Activated T-cell treated with anti-CD3 and anti-CD28 coated beads, Interleukin-2, amount 50 U/mL, for 1 hour (primary cell): Measurements from ENCODE around the gene HOXA11.

Experiments
- DNase-seq: peaks from one replicate; pipeline ENCODE4 v3.0.0-alpha.2; 2020

The HOXA11 gene

GRCh38 chr7:27144781-27145164 is 40.3 kb downstream of the HOXA11 start:
- DNase-seq, result no peak

GRCh38 chr7:27143950-27144780 is 40.9 kb downstream of the HOXA11 start:
- DNase-seq, result no peak

- no peak for DNase-seq
Measured at GRCh38 chr7:27143023-27143949, 41.7 kb downstream of the HOXA11 start, which contains the start of gene HOXA5. HOXA5 (minus strand) TSS chr7:27143681; CDS start chr7:27143607, 74 bp downstream.

- DNase-seq, result no peak
Measured at GRCh38 chr7:27142580-27143022, 42.4 kb downstream of the HOXA11 start.

- no peak for DNase-seq
Measured at GRCh38 chr7:27141923-27142579, 43.0 kb downstream of the HOXA11 start.

- DNase-seq, result no peak
Measured at GRCh38 chr7:27141137-27141922, 43.7 kb downstream of the HOXA11 start.

- no peak for DNase-seq
Measured at GRCh38 chr7:27140126-27140857, 44.7 kb downstream of the HOXA11 start.

- no peak for DNase-seq
Measured at GRCh38 chr7:27139334-27140125, 45.5 kb downstream of the HOXA11 start.

- no peak for DNase-seq
Measured at GRCh38 chr7:27138985-27139333, 46.1 kb downstream of the HOXA11 start.

GRCh38 chr7:27138472-27138871 is 46.6 kb downstream of the HOXA11 start:
- DNase-seq, result no peak

- DNase-seq, result no peak
Measured at GRCh38 chr7:27137640-27138315, 47.3 kb downstream of the HOXA11 start.

- DNase-seq, result no peak
Measured at GRCh38 chr7:27134392-27134791, 50.6 kb downstream of the HOXA11 start.

- peak; percentile 5 for DNase-seq
Measured at GRCh38 chr7:27133409-27134231, 51.4 kb downstream of the HOXA11 start.

GRCh38 chr7:27132978-27133377 is 52.1 kb downstream of the HOXA11 start:
- DNase-seq, result no peak

GRCh38 chr7:27132214-27132613 is 52.8 kb downstream of the HOXA11 start:
- no peak for DNase-seq

- no peak for DNase-seq
Measured at GRCh38 chr7:27131390-27131819, 53.6 kb downstream of the HOXA11 start.
